DND-41 (cell line): Measurements from ENCODE around the gene GPC3.

ENCODE experiments used
- ATAC-seq: fragments of 200-7000 bp; cut with Tn5 transposase; 3 replicates; pipeline ENCODE4 v1.9.1; 2021; ENCODE audit warnings: low read depth; ENCODE audit not compliant: insufficient read depth
- DNase-seq: peaks from one replicate; pipeline ENCODE4 v3.0.0-alpha.2; 2020
- H2AFZ ChIP-seq: 2 replicates; pipeline ENCODE4 v1.6.0; 2012; ENCODE audit warnings: low read depth, low read length
- H3K27ac ChIP-seq: 2 replicates; pipeline ENCODE4 v1.5.1; 2012; ENCODE audit warnings: low read length, inconsistent platforms
- H3K27me3 ChIP-seq: fragments of 200-600 bp; sonication (generic); 2 replicates; pipeline ENCODE4 v1.6.0; 2012; ENCODE audit warnings: low read length, mild to moderate bottlenecking, inconsistent platforms; ENCODE audit not compliant: insufficient read depth, poor library complexity
- H3K36me3 ChIP-seq: 2 replicates; pipeline ENCODE4 v1.5.1; 2012; ENCODE audit warnings: low read length, inconsistent platforms; ENCODE audit not compliant: insufficient read depth
- H3K4me1 ChIP-seq: 2 replicates; pipeline ENCODE4 v1.5.1; 2012; ENCODE audit warnings: mild to moderate bottlenecking, low read length; ENCODE audit not compliant: insufficient read depth
- H3K4me2 ChIP-seq: 2 replicates; pipeline ENCODE4 v1.6.0; 2012; ENCODE audit warnings: mild to moderate bottlenecking, moderate library complexity, low read length, inconsistent platforms; ENCODE audit not compliant: insufficient read depth
- H3K4me3 ChIP-seq, 2 experiments: fragments of 200-600 bp in 1 of 2; shearing (Covaris generic) in 1 of 2; 2 replicates each; pipeline ENCODE4 v1.5.1; 2012 to 2016; ENCODE audit warnings: inconsistent platforms in 2 of 2, low read length in 2 of 2, mild to moderate bottlenecking in 2 of 2, low read depth in 1 of 2, moderate library complexity in 1 of 2
- H3K79me2 ChIP-seq: 2 replicates; pipeline ENCODE4 v1.6.0; 2012; ENCODE audit warnings: low read length, inconsistent platforms; ENCODE audit not compliant: insufficient read depth
- H3K9ac ChIP-seq: 2 replicates; pipeline ENCODE4 v1.6.0; 2012; ENCODE audit warnings: low read depth, mild to moderate bottlenecking, inconsistent platforms, low read length, moderate library complexity
- H3K9me3 ChIP-seq: 2 replicates; pipeline ENCODE4 v1.5.1; 2012; ENCODE audit warnings: low read length, moderate library complexity, mild to moderate bottlenecking, inconsistent platforms; ENCODE audit not compliant: insufficient read depth, severe bottlenecking
- H4K20me1 ChIP-seq: 2 replicates; pipeline ENCODE4 v1.6.0; 2012; ENCODE audit warnings: low read length; ENCODE audit not compliant: insufficient read depth
- CTCF ChIP-seq: IDR thresholded peaks from 2 replicates; pipeline ENCODE4 v1.5.1; 2012; ENCODE audit warnings: borderline replicate concordance, low read length, moderate library complexity, mild to moderate bottlenecking; ENCODE audit not compliant: poor library complexity, severe bottlenecking; ENCODE audit errors: extremely low read depth
- EZH2 ChIP-seq: IDR thresholded peaks from 3 replicates; pipeline ENCODE4 v1.6.1; 2012; ENCODE audit warnings: borderline replicate concordance, low read depth, mild to moderate bottlenecking, moderate library complexity, low read length, inconsistent platforms; ENCODE audit not compliant: severe bottlenecking

The GPC3 gene

GRCh38 chrX:133926809-133927208, 58.6 kb downstream of the GPC3 start:
- no peak for ATAC-seq
- H3K4me3 ChIP-seq: no peak overlapping the region
- TF ChIP-seq CTCF: no peak
- TF ChIP-seq EZH2: no peak
- no peak for DNase-seq
- H2AFZ ChIP-seq: no peak overlapping the region
- H3K9me3 ChIP-seq: no peaks in the 10 kb centered on the region
- no peaks in the 10 kb centered on the region for H3K36me3 ChIP-seq
- H3K79me2 ChIP-seq: no peaks in the 10 kb centered on the region
- no peak overlapping the region for H3K27ac ChIP-seq
- no peaks in the 10 kb centered on the region for H3K27me3 ChIP-seq
- no peak overlapping the region for H3K4me2 ChIP-seq
- H3K9ac ChIP-seq: no peak overlapping the region
- no peaks in the 10 kb centered on the region for H4K20me1 ChIP-seq
- H3K4me1 ChIP-seq: peaks cover 28% of the 10 kb centered on the region

GRCh38 chrX:133926099-133926498, 59.3 kb downstream of the GPC3 start:
- ATAC-seq (no peak), DNase-seq (no peak)
- Histone ChIP-seq H3K4me1 (peaks cover 32% of the 10 kb centered on the region), H2AFZ (no peak overlapping the region), H3K36me3 (no peaks in the 10 kb centered on the region), H3K27ac (no peak overlapping the region), H3K9me3 (no peaks in the 10 kb centered on the region), H3K27me3 (no peaks in the 10 kb centered on the region), H4K20me1 (no peaks in the 10 kb centered on the region), H3K4me3 (no peak overlapping the region), H3K4me2 (no peak overlapping the region), H3K9ac (no peak overlapping the region), H3K79me2 (no peaks in the 10 kb centered on the region)
- TF ChIP-seq CTCF (no peak), EZH2 (no peak)

- Histone ChIP-seq H3K9me3 (no peaks in the 10 kb centered on the region), H3K9ac (no peak overlapping the region), H3K4me2 (no peak overlapping the region), H3K36me3 (no peaks in the 10 kb centered on the region), H3K4me1 (peaks cover 32% of the 10 kb centered on the region), H3K79me2 (no peaks in the 10 kb centered on the region), H3K4me3 (no peak overlapping the region), H3K27ac (peak overlapping the region; percentile 45), H4K20me1 (no peaks in the 10 kb centered on the region), H3K27me3 (no peaks in the 10 kb centered on the region), H2AFZ (no peak overlapping the region)
- TF ChIP-seq EZH2 (no peak), CTCF (no peak)
- ATAC-seq: no peak
- DNase-seq: no peak
Observed at GRCh38 chrX:133924548-133924947, 60.8 kb downstream of the GPC3 start.

- ATAC-seq: peak; percentile 10; the same call in 1 of the 3 replicates
- H3K4me2 ChIP-seq: peak overlapping the region; percentile 68
- peak overlapping the region; percentile 50 for H2AFZ ChIP-seq
- H3K36me3 ChIP-seq: no peaks in the 10 kb centered on the region
- H3K9me3 ChIP-seq: no peaks in the 10 kb centered on the region
- no peaks in the 10 kb centered on the region for H3K79me2 ChIP-seq
- no peaks in the 10 kb centered on the region for H4K20me1 ChIP-seq
- H3K27ac ChIP-seq: peak overlapping the region; percentile 98
- H3K27me3 ChIP-seq: no peaks in the 10 kb centered on the region
- peaks cover 32% of the 10 kb centered on the region for H3K4me1 ChIP-seq
- H3K4me3 ChIP-seq: peak overlapping the region in 1 of 2 experiments; percentile 56; a peak in 2 of 4 replicates
- H3K9ac ChIP-seq: peak overlapping the region; percentile 69
- TF ChIP-seq CTCF: no peak
- TF ChIP-seq EZH2: no peak
- DNase-seq: peak; percentile 31
Observed at GRCh38 chrX:133923548-133923947, 61.8 kb downstream of the GPC3 start.
